Stimulated activated memory B cell treated with anti-CD40 and anti-IgM and Interleukin-4, amounts not matched to agents 10 μg/mL and 1 μg/mL and 100 μg/mL, for 72 hours (primary cell): ENCODE measurements around the gene HEPN1.

Source experiments
- ATAC-seq: fragments of 150-1000 bp; cut with Tn5 transposase; 2 replicates; pipeline ENCODE4 v1.10.0; 2021
- H3K27ac Mint-ChIP-seq: one replicate; pipeline ENCODE4 v1.8.0; 2022; ENCODE audit warnings: mild to moderate bottlenecking, mixed read lengths
- H3K27me3 Mint-ChIP-seq: one replicate; pipeline ENCODE4 v1.8.0; 2022; ENCODE audit warnings: mixed read lengths
- H3K36me3 Mint-ChIP-seq: one replicate; pipeline ENCODE4 v1.8.0; 2022; ENCODE audit warnings: mixed read lengths
- H3K4me1 Mint-ChIP-seq: one replicate; pipeline ENCODE4 v1.8.0; 2022; ENCODE audit warnings: mixed read lengths
- H3K4me3 Mint-ChIP-seq: one replicate; pipeline ENCODE4 v1.8.0; 2022; ENCODE audit warnings: mild to moderate bottlenecking, moderate library complexity, mixed read lengths
- H3K9me3 Mint-ChIP-seq: one replicate; pipeline ENCODE4 v1.8.0; 2022; ENCODE audit warnings: mixed read lengths

HEPN1 gene

DNA sequence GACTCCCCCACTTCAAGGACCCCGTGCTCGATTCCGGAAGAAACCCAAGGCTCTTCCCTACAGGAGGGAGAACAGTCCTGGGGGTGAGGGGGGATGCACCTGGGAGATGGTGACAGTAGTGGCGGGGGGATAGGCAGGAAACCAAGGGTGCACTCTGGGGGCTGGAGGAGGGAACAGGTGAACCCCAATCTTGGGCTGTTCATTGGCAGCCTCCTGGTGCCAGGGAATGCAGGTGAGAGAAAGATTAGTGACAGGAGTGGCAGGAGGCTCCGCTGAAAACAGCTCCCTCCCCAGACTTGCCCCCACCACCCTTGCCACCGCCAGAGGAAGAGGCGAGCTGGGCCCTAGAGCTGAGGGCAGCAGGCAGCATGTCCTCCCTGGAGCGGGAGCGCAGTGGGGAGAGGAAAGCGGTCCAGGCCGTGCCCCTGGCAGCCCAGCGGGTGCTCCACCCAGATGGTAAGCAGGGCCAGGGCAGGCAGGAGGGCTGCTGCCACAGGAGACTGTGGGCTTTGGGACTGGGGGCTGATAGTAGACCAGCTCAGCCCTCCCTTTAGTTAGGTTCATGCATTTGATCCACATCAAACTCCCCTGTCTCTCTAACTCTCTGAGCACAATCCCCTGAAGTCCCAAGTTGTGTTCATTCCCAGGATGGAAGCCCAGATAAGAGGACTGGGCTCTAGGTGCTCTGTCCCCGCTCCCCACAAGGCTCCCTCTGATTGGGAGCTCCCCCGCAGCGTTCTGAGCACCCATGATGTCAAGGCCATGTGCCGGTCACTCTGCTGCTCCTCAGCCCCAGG lies 39.4 kb upstream of the HEPN1 start:
- Mint-ChIP-seq H3K4me3 (no peak overlapping the region), H3K27me3 (peaks cover 71% of the 10 kb centered on the region), H3K4me1 (peaks cover 19% of the 10 kb centered on the region), H3K9me3 (no peaks in the 10 kb centered on the region), H3K27ac (no peak overlapping the region), H3K36me3 (no peaks in the 10 kb centered on the region)
- no peak for ATAC-seq

DNA sequence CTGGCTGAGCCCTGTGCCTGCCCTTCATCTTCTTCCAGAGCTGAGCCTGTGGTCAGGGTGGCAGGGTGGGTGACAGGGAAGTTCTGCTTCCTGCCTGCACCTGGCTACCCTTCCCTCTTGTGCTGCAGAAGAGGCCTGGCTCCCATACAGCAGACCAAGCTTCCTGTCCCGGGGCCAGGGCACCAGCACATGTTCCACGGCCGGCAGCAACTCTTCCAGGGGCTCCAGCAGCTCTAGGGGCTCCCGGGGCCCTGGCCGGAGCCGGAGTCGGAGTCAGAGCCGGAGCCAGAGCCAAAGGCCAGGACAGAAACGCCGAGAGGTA lies 38.8 kb upstream of the HEPN1 start:
- no peaks in the 10 kb centered on the region for H3K36me3 Mint-ChIP-seq
- peaks cover 70% of the 10 kb centered on the region for H3K27me3 Mint-ChIP-seq
- peaks cover 18% of the 10 kb centered on the region for H3K4me1 Mint-ChIP-seq
- no peak overlapping the region for H3K27ac Mint-ChIP-seq
- no peak for ATAC-seq
- no peaks in the 10 kb centered on the region for H3K9me3 Mint-ChIP-seq
- no peak overlapping the region for H3K4me3 Mint-ChIP-seq

DNA sequence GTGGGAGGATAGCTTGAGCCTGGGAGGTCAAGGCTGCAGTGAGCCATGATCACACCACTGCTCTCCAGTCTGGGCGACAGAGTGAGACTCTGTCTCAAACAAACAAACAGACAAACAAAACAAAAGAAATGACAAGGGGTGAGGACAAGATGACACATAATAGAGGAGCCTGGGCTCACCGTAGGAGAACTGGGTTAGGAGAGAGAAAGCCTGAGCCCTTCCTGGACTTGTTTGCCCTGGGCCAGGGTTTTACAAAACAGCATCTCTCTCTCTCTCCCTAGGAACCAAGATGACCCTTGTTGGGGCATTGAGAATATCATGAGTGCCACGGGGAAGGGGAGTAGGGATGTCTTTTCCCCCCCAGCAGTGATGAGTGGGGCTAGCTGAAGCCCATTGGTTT lies 38.1 kb upstream of the HEPN1 start:
- Mint-ChIP-seq H3K27me3 (peaks cover 70% of the 10 kb centered on the region), H3K4me3 (no peak overlapping the region), H3K9me3 (no peaks in the 10 kb centered on the region), H3K27ac (no peak overlapping the region), H3K4me1 (peaks cover 14% of the 10 kb centered on the region), H3K36me3 (no peaks in the 10 kb centered on the region)
- no peak for ATAC-seq

DNA sequence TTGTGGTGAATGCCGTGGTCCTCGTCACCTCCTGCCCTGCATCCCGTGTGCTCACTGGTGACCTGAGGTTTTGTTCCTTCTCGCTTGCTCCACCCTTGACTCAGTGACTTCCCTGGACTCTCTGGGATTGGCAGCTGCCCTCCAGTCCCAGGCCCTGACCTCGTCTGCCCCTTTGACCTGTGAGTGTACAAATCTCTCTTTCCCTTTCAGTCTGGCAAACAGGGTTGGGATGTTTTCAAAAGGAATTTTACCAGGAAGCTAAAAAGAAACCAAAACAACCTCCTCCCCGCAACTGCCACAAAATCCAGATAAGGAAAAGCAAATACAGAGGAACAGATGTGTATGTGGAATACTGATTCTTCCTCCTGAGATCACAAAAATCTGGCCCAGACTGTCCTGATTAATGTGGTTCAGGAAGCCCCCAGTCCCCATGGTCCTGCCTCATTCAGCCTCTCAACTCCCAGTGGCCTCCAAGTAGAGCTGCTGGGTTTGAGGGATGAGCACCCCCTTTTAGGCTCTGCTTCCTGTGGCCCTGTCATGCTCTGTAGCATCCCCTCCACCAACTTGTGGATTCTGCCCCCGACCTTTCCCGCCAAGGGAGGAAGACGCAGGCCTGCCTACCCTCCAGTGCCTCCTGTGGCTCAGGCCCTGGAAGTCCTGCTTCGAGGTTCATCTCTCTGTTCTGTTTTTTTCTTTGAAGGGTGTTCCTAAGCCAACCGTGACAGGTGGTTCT lies 36.5 kb upstream of the HEPN1 start:
- Mint-ChIP-seq H3K27ac (no peak overlapping the region), H3K4me3 (no peak overlapping the region), H3K36me3 (no peaks in the 10 kb centered on the region), H3K27me3 (peaks cover 71% of the 10 kb centered on the region), H3K4me1 (peaks cover 6% of the 10 kb centered on the region), H3K9me3 (no peaks in the 10 kb centered on the region)
- no peak for ATAC-seq

DNA sequence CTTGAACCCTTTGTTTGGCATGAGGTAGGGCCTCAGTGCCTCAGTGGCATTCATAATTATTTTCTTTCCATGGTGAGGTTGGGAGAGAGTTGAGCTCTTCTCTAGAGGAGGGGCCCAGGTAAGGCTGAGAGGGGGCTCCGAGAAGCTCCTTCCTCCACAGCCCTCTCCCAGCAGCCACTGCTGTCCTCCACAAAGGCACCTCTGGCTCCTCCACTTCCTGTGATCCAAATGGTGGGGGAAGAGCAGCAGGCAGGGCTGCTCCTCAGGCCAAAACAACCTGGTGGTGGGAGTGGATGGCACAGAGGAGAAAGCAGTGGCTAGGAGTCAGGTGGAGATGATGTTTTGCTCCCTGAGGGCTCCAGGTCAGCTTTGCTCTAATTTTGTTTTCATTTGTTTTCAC lies 34.7 kb upstream of the HEPN1 start:
- Mint-ChIP-seq H3K36me3 (no peaks in the 10 kb centered on the region), H3K9me3 (no peaks in the 10 kb centered on the region), H3K27ac (no peak overlapping the region), H3K4me1 (no peaks in the 10 kb centered on the region), H3K27me3 (peaks cover 62% of the 10 kb centered on the region), H3K4me3 (no peak overlapping the region)
- ATAC-seq, result no peak

DNA sequence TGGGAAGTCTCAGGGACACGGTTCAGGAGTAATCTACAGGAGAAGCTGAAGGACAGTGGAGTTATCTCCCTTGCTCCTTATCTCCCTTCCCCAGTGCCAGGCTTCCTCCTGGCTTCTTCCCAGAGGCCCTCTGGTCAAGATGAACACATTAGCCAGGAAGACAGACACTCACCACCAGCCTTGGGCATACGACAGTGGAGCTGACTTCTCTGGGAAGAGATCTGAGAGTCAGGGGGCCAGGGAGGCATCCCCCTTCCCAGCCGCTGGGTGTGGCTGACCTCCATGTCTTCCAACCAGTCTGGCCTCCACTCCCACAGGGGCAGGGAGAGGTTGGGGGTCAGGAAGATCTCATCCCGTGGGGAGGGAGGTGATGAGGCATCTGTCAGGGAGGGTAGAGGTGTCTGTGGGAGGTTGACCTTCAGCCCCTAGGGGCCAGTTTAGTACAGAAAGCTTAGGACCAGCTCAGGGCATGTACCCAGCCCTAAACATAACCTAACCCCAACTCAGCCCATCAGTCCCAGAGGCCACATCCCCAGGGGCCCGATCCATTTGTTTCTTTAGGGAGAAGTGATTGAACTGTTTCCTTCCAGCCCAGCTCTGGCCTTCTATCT lies 34.1 kb upstream of the HEPN1 start:
- Mint-ChIP-seq H3K4me1 (no peaks in the 10 kb centered on the region), H3K4me3 (no peak overlapping the region), H3K27ac (no peak overlapping the region), H3K27me3 (peaks cover 57% of the 10 kb centered on the region), H3K36me3 (no peaks in the 10 kb centered on the region), H3K9me3 (no peaks in the 10 kb centered on the region)
- no peak for ATAC-seq

DNA sequence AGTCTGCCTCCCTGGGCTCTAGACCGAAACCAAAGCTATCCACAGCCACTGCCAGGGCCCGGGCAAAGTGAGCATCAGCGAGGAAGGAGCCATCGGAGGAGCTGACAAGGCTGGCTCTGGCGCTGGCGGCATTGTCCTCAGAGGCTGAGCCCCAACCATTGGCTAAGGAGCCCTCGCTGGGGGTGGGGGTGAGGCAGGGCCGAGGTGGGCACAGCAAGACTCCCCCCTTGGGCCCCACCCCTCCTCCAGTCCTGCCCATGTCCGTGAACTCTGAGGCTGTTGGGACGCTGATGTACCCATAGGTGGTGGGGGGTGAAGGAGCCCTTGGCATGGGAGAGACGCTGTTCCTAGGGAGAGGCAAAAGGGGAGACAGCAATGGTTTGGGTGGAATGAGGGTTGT lies 32.6 kb upstream of the HEPN1 start:
- Mint-ChIP-seq H3K4me3 (no peak overlapping the region), H3K27me3 (peaks cover 50% of the 10 kb centered on the region), H3K36me3 (no peaks in the 10 kb centered on the region), H3K9me3 (no peaks in the 10 kb centered on the region), H3K4me1 (no peaks in the 10 kb centered on the region), H3K27ac (no peak overlapping the region)
- no peak for ATAC-seq

DNA sequence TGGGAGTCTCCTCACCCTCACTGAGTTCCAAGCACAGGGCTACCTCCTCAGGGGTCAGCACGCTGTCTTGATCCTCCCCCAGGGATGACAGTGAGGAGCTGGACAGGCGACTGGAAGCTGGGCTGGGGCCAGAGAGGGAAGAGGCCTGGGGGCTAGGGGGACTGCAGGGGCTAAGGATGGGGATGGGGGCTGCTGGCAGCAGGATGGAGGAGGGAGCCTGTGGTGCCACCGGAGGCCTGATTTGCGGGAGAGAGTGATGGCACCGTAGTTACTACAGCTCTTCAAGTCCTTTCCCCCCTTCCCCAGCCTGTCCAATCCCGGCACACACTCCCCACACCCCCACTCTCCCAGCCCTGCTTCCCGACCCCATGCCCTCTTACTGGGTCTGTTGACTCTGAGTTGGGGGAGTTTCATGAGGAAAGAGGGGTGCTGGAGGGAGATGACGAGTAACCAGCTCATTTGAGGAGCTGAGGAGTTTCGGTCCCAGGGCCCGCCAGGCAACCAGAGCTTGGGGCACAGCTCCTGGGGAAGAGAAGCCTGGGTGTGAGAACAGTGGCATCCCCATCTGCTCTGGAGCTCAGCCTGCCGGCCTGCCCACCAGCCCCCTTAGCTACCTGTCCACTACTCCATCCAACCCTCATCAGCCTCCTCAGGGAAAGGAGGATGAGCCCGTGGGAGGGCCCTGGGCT lies 31.9 kb upstream of the HEPN1 start:
- no peak overlapping the region for H3K4me3 Mint-ChIP-seq
- no peak overlapping the region for H3K27ac Mint-ChIP-seq
- peaks cover 50% of the 10 kb centered on the region for H3K27me3 Mint-ChIP-seq
- no peaks in the 10 kb centered on the region for H3K36me3 Mint-ChIP-seq
- no peaks in the 10 kb centered on the region for H3K9me3 Mint-ChIP-seq
- H3K4me1 Mint-ChIP-seq, result no peaks in the 10 kb centered on the region
- no peak for ATAC-seq

DNA sequence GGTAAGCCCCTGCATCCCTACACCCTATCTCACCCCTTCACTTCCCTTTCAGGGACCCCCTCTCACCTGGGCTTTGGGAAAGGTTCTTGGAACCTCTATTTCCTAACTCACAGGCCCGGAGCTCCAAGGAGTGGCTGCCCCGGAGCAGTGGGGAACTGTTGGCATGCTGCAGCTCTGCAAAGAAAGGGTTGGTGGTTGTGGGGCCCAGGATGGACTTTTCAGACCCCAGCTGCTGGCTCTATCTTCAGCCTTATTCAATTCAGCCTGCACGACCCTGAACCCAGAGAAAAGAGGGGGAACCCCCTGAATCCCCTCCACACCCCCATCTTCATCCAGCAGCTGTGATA lies 31.4 kb upstream of the HEPN1 start:
- Mint-ChIP-seq H3K9me3 (no peaks in the 10 kb centered on the region), H3K27me3 (peaks cover 53% of the 10 kb centered on the region), H3K36me3 (no peaks in the 10 kb centered on the region), H3K4me1 (no peaks in the 10 kb centered on the region), H3K27ac (no peak overlapping the region), H3K4me3 (no peak overlapping the region)
- ATAC-seq, result no peak

DNA sequence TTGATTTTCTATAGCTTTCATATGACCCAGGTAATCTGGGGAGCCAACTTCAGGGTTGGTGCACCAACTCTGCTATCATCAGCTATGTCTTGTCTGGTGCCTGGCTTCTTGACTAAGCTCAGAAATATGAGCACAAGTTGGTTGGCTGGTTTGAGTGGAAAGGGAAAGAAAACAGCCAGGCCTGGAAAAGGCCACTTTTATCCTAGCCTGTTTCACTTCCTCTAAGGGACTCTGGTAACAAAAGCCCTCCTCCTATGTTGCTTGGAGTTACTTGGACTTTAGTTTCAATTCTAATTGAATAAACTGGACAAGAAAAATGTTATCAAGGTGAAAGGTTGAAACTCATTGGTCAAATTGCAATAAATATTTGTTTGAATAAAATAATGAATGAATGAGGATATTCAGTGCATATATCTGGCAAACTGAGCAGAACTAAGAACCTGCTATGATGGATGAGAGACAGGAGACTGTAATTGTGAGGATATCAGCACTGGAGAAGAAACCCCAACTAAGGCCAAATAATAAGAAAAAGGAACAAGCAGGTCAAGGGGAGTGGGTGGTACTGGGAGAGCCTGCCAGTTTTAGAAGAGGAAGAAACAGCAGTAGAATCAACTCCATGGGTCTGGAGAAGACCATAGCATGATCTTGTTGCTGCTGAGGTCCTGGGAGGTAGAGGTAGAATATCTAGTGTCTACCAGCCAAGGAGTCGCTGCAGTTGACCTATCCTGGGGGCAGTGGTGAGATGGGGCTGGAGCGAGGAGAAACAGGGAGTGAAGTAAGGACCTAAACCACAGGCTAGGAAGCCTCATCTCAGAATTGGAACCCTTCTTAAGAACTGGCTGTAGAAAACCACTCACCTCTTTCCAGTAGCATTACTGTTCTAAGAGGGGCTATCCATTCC lies 29.6 kb upstream of the HEPN1 start:
- no peak overlapping the region for H3K4me3 Mint-ChIP-seq

DNA sequence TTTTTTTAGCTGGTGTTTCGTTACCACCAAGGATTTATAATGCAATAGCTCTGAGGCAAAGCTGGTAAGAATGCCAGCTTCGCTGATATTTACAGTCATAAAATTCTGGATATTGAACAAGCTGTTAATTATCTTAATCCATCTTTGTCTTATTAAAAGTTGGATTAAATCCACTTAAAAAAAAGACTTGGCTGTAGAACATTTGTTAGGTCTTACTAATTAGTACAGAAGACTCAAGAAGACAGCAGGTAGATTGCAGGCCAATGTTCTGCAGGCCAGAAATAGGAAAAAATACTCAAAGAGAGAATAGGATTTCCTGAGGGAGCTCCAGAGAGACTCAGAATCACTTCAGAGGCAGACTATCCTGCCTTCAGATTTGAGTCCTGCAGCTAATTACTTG lies 28.9 kb upstream of the HEPN1 start:
- no peak overlapping the region for H3K4me3 Mint-ChIP-seq
- ATAC-seq, result no peak
- H3K27me3 Mint-ChIP-seq, result peaks cover 46% of the 10 kb centered on the region
- no peak overlapping the region for H3K27ac Mint-ChIP-seq
- no peaks in the 10 kb centered on the region for H3K9me3 Mint-ChIP-seq
- no peaks in the 10 kb centered on the region for H3K36me3 Mint-ChIP-seq
- no peaks in the 10 kb centered on the region for H3K4me1 Mint-ChIP-seq

More for the DNA sequence above, 29.6 kb upstream of the HEPN1 start:
- Mint-ChIP-seq H3K36me3 (no peaks in the 10 kb centered on the region), H3K27me3 (peaks cover 46% of the 10 kb centered on the region), H3K9me3 (no peaks in the 10 kb centered on the region), H3K4me1 (no peaks in the 10 kb centered on the region), H3K27ac (no peak overlapping the region)
- no peak for ATAC-seq

DNA sequence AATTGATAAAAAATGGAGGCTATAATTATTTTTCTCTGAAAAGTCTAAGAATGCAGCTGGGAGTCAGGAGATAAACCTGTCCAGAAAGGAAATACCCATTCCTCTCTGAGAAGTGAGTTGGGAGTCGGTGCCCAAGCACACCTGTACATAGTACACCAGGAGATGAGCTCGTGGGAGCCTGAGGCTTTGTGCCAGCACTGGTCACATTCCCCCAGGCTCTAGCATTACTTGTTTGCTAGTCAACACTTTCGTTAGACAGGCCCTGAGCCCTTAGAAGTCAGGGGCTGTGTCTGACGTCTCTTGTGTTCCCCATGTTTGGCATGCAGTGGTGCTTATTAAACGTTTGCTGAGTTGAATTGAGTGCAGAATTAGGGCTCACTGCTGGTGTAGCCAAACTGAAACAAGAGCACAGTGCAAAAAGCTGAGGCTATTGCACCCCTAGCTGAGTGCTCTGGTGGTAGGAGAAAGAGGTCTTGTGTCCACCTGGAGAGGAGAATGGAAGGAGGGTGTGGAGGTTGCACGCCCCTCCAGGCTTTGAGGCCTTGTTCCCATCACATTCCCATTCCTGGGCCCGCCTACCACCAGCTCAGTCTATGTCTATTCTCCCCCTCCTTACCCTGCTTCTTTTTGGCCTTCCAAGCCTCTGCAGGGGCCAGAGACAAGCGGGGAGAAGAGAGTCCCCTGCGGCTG lies 28.2 kb upstream of the HEPN1 start:
- no peak for ATAC-seq
- H3K4me3 Mint-ChIP-seq, result no peak overlapping the region
- H3K27me3 Mint-ChIP-seq, result peaks cover 44% of the 10 kb centered on the region
- H3K36me3 Mint-ChIP-seq, result no peaks in the 10 kb centered on the region
- H3K4me1 Mint-ChIP-seq, result no peaks in the 10 kb centered on the region
- no peaks in the 10 kb centered on the region for H3K9me3 Mint-ChIP-seq
- H3K27ac Mint-ChIP-seq, result no peak overlapping the region

DNA sequence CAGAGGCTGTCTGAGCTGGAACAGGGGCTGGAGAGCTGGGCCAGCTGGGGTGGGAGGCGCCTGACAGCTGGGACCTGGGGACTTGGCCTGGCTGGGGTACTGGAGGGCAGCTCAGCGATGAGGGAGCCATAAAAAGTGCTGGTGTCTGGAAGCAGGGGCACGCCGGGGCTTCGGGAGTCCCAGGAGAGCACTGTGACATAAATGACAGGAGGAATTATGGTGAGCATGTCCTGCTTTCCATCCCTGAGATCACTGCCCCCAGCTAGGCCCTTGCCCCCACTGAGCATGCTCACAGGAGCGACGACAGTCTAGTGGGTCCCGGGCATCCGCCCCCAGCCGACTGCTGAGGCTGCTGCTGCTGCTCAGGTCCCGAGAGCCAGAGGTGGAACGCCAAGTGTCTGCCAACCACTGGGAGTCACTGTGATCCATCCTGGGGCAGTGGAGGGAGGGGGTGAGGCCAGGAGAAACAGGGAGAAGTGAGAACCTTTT lies 27.6 kb upstream of the HEPN1 start:
- Mint-ChIP-seq H3K4me1 (no peaks in the 10 kb centered on the region), H3K4me3 (no peak overlapping the region), H3K27me3 (peaks cover 44% of the 10 kb centered on the region), H3K27ac (no peak overlapping the region), H3K36me3 (no peaks in the 10 kb centered on the region), H3K9me3 (no peaks in the 10 kb centered on the region)
- no peak for ATAC-seq

DNA sequence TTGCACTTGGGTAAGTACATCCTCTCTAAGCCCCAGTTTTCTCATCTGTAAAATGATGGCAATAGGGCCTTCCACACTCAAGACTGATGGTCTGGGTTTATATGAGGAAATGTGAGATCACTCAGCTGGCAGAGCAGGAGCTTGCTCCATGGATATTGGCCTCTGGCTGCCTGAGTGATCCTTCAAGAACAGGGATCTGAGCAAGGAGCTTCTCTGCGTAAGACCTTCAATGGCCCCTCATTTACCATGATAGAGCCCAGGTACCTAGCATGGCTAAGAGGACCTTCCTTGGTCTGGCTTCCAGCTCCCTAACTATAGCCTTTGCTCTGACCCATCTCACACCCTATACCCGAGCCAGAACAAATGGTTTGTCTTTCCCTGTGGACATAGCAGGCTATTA lies 26.9 kb upstream of the HEPN1 start:
- Mint-ChIP-seq H3K27me3 (peaks cover 44% of the 10 kb centered on the region), H3K9me3 (no peaks in the 10 kb centered on the region), H3K4me3 (no peak overlapping the region), H3K4me1 (no peaks in the 10 kb centered on the region), H3K36me3 (no peaks in the 10 kb centered on the region), H3K27ac (no peak overlapping the region)
- ATAC-seq, result no peak
